Gastrocnemius medialis (tissue), 4 donors: Measurements from ENCODE around the gene RPS6KA2.

Source experiments
- CTCF ChIP-seq, 5 experiments: fragments of 450-650 bp in 3 of 5; fragments of 200-600 bp in 2 of 5; sonication (generic) in 2 of 5; IDR thresholded peaks in 4 of 5; conservative IDR thresholded peaks in 1 of 5; 1 replicate in 4 of 5; 2 replicates in 1 of 5; pipeline ENCODE4 v1.5.1; 2016 to 2019; ENCODE audit warnings: antibody characterized with exemption in 5 of 5, mild to moderate bottlenecking in 3 of 5, moderate library complexity in 3 of 5
- POLR2A ChIP-seq, 2 donors: fragments of 450-650 bp; IDR thresholded peaks; one replicate each; pipeline ENCODE4 v1.6.1; 2017; ENCODE audit warnings: antibody characterized with exemption in 2 of 2, mild to moderate bottlenecking in 2 of 2, moderate library complexity in 2 of 2

GRCh38 chr6:166650047-166650446 lies 23.0 kb upstream of the RPS6KA2 start:
- TF ChIP-seq POLR2A (IDR thresholded peaks at IDR 0.05) (no peak), CTCF (IDR thresholded peaks at IDR 0.05 in 4 of 5, conservative IDR thresholded peaks at IDR 0.05 in 1 of 5) (no peak)
